ENCODE results near the gene ESR1.
"Not testable (repeated sequence)": the region's sequence is repeated elsewhere in the genome, so short reads cannot be mapped to it uniquely, and the experiment has no call there.

The ESR1 gene

GRCh38 chr6:151814614-151815013 lies 7.1 kb downstream of the ESR1 start:
- no peak for DNase-seq

GRCh38 chr6:151822252-151823111 lies 15.0 kb downstream of the ESR1 start:
- no peak for DNase-seq

- DNase-seq = no peak
Measured at GRCh38 chr6:151826517-151827142, 19.1 kb downstream of the ESR1 start.

GRCh38 chr6:151832710-151833109 lies 25.2 kb downstream of the ESR1 start:
- no peak for DNase-seq

GRCh38 chr6:151835396-151835795 lies 27.9 kb downstream of the ESR1 start:
- DNase-seq = no peak

GRCh38 chr6:151837223-151837622 lies 29.7 kb downstream of the ESR1 start:
- no peak for DNase-seq

GRCh38 chr6:151842816-151843215 lies 35.3 kb downstream of the ESR1 start:
- no peak for DNase-seq

GRCh38 chr6:151847064-151847463 lies 39.6 kb downstream of the ESR1 start:
- no peak for DNase-seq

GRCh38 chr6:151850479-151851003 lies 43.1 kb downstream of the ESR1 start:
- DNase-seq = no peak

GRCh38 chr6:151858294-151858693 lies 50.8 kb downstream of the ESR1 start:
- DNase-seq = no peak

- DNase-seq = no peak
Measured at GRCh38 chr6:151862461-151862860, 55.0 kb downstream of the ESR1 start.

- not testable (repeated sequence) for DNase-seq
Measured at GRCh38 chr6:151867361-151867869, 59.9 kb downstream of the ESR1 start.

GRCh38 chr6:151869345-151869744 lies 61.9 kb downstream of the ESR1 start:
- no peak for DNase-seq

- no peak for DNase-seq
Measured at GRCh38 chr6:151869787-151870186, 62.3 kb downstream of the ESR1 start.

- DNase-seq = no peak
Measured at GRCh38 chr6:151870375-151870774, 62.9 kb downstream of the ESR1 start.

- DNase-seq = no peak
Measured at GRCh38 chr6:151875524-151875923, 68.0 kb downstream of the ESR1 start.

- DNase-seq = no peak
Measured at GRCh38 chr6:151876122-151876521, 68.6 kb downstream of the ESR1 start.

- no peak for DNase-seq
Measured at GRCh38 chr6:151877458-151877857, 70.0 kb downstream of the ESR1 start.

GRCh38 chr6:151881231-151881630 lies 73.7 kb downstream of the ESR1 start:
- DNase-seq = no peak

GRCh38 chr6:151882206-151882605 lies 74.7 kb downstream of the ESR1 start:
- DNase-seq = no peak

GRCh38 chr6:151885234-151885633 lies 77.8 kb downstream of the ESR1 start:
- no peak for DNase-seq

- no peak for DNase-seq
Measured at GRCh38 chr6:151891524-151891923, 84.0 kb downstream of the ESR1 start.

- not testable (repeated sequence) for DNase-seq
Measured at GRCh38 chr6:151894426-151894825, 86.9 kb downstream of the ESR1 start.

- not testable (repeated sequence) for DNase-seq
Measured at GRCh38 chr6:151899221-151899620, 91.7 kb downstream of the ESR1 start.

All from activated CD8-positive, alpha-beta memory T cell treated with anti-CD3 and anti-CD28 coated beads, Interleukin-2, amount 50 U/mL, for 48 hours (primary cell).